Measurements from ENCODE around the gene TSEN2.
"Not testable (repeated sequence)": the region's sequence is repeated elsewhere in the genome, so short reads cannot be mapped to it uniquely, and the experiment has no call there.

The TSEN2 gene

DNA sequence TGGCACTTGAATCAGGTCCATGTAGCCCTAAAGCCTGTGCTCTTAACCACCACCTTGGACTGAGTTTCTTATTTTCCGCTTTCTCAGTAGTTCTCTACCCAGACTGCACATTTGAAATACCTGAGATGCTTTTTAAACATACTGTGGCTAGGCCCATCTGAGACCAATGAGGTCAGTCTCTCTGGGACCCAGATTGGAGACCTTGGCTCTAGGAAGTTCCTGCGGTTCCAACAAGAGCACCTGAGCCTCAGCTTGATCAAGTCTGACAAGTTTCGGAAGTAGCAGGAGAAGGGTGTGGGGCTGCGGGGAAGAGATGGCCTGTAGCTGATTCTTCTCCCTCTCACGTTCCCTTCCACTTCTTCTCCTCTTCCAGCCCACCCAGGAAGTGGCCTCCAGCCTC lies 11.5 kb upstream of the TSEN2 start:
- DNase-seq = no peak

DNA sequence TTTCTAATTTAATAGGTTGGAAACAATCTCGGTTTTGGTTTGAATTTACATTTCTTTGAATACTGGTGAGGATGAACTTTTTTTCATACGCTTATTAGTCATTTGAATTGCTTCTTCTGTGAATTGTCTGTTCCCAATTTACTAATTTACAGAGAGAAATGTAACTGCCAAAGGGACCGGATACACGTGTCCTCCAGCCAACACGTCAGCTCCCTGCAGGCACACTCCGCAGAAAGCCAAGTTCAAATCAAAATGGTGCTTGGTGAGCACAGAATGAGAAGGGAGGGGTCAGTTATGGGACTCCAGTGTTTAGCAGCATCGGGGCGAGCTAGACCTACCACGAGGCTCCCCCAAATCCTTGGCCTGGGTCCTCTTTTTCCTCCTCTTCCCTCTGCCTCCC lies 10.8 kb upstream of the TSEN2 start:
- DNase-seq = no peak

DNA sequence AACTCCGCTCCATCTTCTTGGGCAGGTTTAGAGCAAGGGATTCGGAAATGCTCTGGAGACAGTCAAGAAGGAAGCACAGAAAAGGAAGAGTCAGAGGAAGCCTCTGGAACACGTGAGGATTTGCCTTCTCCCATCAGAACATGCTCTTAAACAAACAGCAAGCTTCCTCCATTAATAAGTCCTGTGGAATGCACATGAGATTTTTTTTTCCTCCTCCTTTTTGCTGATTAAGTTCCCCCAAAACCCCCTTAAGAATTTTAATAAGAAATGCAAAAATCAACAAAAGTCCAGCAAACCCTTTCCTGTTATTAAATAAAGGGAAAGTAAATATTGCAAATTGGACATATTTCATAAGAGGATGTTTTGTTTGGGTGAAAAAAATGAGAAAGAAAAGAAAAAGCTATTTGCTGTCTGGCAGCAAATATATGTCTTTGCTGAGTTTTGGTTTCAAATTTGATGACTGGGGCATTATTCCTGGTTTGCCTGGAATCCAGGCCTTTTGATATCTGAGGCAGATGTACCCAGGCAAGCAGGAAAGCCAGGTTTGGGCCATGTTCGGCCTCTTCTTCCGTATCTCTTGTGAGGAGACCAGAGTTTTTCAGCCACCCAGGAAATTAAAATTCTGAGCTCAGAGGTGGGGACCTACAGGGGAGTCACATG lies 7.9 kb upstream of the TSEN2 start:
- no peak for DNase-seq

DNA sequence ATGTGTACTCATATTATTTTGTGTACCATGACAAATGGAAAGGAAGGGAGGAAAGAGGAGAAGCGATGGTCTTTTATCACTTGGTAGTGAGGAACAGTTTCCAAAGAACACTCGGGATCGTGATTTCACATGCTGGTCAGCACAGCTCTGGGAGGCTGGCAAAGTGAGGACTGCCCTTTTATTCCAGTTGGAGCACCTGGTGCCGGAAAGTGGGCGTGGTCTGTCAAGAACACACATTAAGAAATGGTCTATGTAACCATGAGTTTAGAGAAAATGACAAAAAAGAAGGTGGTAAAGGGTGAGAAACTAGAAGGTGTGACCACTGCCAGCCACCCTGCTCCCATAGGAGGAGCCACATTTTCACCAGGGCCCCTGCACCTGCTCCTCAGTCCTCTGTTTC lies 7.0 kb upstream of the TSEN2 start:
- no peak for DNase-seq

DNA sequence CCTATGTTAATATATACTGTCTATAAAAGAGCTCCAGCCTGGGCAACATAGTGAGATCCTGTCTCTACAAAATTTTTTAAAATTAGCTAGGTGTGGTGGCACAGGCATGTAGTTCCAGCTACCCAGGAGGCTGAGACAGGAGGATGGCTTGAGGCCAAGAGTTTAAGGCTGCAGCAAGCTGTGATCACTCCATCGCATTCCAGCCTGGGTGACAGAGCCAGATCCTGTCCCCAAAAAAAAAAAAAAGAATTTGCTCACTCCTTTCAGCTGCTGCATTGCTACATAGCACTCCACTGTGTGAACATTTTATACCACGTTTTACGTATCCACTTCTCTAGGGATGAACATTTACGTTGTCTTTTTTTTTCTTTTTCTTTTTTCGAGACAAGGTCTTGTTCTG lies 6.0 kb upstream of the TSEN2 start:
- no peak for DNase-seq

DNA sequence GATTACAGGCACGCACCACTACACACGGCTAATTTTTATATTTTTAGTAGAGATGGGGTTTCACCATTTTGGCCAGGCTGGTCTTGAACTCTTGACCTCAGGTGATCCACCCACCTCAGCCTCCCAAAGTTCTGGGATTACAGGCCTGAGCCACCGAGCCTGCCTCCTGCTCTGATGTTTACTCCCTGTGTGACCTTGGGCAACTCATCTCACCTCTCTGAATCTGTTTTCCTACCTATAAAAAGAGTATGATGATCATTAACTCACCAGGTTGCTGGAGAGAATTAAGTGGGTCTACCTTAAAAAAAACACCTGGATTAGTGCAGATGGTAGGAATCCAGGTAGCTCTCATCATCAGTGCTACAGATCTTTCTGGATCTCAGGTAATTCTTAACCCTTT lies 5.1 kb upstream of the TSEN2 start:
- DNase-seq = not testable (repeated sequence)

DNA sequence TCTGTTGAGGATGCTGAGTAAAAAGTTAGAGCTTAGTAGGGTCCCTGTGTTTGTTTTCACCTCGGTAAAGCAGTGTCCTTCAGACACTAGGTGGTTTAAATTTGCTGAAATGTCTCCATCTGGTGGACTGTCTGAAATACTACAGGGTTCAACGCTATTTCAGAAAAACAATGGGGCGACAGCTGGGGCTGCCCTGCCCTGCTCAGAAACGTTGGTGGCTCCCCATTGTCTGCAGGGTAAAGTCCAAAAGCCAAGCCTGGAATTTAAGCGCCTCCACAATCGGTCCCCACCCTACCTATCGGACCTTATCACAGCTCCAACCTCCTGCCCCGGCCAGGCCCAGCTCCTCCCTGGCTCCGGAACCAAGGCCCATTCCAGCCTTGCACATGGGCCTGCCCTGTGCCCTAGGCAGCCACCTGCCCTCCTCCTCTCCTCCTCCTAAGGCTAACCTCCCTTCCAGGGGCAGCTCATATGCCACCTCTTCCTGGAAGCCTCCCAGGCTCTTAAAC lies 4.3 kb upstream of the TSEN2 start:
- DNase-seq = no peak

DNA sequence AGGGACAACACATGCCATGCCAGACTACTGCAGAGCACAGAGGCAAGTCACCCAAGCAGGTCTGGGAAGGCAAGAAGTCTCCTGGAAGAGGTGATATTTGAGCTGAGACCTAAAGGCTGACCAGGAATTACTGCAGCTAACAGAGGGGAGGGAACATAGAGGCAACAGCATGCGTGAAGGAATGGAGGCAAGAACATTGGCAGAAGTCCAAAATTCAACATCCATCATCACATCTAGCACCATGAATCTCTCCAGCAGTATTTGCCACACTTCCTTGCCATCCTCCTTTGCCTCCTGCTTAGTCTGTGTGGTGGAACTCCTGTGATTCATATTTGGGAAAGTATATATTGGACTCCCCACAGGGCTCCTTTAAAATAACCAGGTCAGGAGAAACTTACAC lies 870 bp upstream of the TSEN2 start:
- DNase-seq = no peak

DNA sequence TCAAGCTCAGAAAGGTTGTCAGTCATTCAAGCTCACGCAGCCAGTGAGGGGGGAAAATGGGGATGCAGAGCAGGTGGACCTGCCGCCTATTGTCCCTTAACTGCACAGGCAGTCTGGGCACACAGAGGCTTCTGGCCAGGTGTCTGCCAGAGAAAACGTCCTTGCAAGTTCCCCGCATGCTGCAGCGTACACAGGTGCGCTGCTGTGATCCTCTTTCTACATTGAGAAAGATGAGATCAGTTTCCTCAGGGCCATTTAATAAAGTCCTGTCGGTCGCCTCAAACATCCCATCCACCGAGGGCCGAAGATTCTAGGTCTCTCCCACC lies 445 bp upstream of the TSEN2 start:
- DNase-seq = no peak

DNA sequence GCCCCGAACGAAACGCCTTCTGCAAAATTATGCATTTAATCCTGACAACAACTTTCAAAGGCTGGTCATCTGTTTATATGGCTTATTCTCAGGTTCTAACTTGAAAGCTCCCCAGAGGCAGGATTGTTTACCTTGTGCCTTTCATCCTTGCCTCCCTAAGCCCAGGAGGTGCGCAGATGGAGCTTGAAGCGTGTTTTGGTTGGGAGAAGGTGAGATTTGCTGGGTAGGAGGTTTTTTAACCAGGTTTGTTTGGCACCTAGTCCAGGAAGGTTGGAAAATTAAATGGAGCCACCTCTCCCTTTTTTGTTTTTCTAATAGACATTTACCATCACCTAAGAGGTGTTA lies 675 bp downstream of the TSEN2 start:
- no peak for DNase-seq

DNA sequence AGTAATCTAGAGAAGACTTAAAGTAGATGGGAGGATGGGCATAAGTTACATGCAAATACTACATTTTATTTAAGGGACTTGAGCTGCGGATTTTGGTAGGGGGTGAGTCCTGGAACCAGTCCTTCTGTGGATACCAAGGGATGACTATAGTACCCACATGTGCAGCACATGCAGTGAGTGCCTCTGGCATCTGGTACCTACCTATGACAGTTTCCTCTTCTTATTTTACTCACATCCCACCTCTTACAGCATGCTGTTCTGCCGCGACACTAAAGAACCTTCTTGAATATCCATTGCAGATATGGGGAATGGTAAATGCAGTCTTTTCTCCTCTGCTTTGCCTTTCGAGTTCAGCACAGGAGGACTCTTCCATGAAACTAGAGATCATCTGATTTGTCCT lies 1.7 kb downstream of the TSEN2 start:
- no peak for DNase-seq

DNA sequence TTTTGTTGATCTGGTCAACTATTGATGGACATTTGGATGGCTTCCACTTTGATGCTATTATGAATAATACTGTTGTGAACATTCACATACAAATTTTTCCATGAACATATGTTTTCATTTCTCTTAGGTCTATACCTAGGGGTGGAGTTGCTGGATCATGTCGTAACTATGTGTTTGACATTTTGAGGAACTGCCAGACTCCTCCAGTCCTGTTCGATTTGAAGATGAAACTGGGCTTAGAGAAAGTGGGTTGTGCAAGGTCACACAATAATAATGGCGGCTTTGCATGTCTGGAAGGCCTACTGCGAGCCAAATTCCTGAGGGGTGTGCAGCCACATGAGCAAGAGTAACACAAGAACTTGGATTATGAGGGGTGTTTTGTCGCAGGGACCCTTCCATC lies 2.6 kb downstream of the TSEN2 start:
- DNase-seq = no peak

DNA sequence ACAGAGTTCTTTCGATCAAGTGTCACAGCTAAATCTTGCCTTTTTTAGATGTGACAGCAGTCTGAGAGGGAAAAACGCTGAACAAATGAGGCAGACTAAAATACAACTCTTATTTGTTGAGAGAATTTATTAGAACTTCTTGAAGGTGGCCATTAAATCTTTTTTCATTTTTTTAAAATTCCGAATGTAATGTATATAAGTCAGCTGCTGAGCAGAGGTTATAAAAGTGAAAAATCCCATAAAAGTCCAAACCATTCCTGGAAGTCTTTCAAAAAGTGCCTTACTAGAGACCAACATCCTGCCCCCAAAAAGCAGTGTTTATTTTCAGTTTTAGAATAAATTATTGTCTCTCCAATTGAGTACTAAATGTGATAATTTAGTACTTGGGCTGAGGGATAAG lies 3.1 kb downstream of the TSEN2 start:
- no peak for DNase-seq

DNA sequence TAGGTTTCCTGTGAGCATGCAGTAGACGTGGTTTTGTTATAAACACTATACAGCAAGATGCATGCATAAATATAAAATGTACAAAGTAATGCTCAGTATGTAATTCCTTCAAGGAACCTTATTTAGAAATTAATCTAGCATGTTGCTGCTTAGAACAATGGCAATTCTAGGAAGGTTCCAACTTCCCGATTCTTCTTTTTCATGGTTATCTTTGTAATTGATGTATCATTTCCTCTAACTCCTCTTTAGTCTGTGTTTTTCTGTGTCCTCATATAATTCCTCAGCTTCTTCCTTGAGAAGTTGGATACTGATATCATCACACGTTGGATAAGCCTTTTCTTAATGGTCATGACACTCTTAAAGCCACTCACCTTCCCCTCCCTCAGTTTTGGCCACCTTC lies 3.5 kb downstream of the TSEN2 start:
- no peak for DNase-seq

DNA sequence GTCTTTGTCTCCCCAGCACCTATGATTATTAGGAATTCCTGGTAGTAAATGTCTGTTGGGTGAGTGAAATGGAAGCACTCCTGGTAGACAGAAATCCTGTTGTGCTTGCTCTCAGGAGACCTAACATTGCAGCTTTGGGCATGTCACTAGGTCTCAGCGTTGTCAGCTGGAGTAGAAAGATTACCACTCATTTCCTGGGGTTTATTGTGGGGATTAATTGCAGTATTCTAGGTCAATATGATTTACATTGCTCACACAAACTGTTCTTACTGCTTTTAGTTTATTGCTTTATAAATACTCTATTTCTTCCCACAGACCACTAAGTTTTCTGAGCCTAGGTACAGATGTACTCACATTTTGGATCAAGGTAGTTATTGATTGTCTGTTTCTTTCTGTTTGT lies 5.1 kb downstream of the TSEN2 start:
- DNase-seq = no peak

DNA sequence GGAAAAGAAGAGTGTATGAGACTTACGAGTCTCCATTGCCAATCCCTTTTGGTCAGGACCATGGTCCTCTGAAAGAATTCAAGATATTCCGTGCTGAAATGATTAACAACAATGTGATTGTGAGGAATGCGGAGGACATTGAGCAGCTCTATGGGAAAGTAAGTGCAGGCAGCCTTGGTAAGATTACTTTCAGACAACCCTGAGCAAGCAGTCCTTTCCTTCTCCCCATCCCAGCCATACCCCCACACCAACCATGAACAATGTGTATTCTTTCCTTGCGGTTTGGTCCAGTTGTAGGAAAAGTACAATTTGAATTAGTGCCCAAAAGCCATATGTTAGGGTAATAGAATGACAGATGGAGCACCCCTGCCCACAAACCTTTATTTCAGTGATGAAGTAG lies 5.6 kb downstream of the TSEN2 start:
- no peak for DNase-seq

DNA sequence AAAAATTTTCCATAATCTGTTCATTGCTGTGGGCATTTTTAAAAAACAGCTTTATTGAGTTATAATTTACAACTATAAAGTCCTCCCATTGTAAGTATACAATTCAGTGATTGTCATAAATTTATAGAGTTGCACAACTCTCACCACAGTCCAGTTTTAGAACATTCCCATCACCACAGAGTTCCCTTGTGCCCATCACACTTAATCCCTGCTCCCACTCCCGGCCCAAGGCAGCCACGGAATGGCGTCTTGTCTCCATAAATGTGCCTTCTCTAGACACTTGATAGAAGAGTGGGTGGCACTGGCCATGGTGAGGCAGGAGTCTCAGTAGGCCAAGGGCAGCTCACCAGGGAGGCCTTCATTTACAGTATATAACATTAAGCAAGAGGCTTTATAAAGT lies 6.3 kb downstream of the TSEN2 start:
- DNase-seq = no peak

DNA sequence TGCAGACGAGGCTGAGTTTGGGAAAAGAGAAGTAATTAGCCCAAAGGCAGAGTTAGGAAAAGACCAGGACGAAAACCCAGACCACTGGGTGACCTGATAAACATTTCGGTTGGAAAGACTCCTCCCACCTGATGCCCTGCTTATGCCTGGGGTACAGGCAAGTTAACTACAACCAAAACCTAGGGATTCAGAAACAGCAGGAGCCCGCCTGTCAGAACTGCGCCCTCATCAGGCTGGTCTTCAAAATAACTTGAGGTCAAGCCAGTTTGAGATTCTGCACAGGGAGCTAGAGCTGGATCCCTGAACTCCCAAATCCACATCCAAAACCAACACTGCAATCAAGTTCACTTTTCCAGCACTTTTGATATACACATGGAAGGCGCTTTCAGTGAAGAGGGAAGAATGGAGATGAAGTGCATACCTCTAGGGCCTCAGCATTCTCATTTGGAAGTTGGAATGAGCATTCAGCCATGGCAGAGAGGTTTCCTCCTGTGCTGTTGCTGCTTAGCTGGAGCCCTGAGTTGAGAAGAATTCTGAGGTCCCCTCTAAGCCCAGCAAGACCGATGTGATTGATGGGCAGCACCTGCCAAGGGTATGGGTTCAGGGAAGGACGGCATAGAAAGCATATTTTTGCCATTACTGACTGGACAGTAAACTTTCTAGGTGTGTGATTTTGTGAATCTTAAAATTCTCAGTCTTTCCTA lies 11.6 kb downstream of the TSEN2 start:
- no peak for DNase-seq

DNA sequence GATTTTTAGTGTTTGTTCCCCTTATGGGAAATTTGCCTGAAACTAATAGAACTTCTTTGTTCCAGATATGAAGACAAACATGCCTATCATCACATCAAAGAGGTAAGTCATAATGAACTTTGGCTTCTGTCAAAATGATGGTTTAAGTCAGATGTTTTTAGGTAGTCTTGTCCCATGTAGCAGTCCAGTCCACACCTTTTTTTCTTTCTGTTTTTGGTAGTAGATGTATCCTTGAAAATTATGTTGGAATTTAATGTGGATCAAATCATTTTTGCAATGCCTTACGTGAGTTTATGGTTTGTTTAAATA lies 12.1 kb downstream of the TSEN2 start:
- DNase-seq = no peak

DNA sequence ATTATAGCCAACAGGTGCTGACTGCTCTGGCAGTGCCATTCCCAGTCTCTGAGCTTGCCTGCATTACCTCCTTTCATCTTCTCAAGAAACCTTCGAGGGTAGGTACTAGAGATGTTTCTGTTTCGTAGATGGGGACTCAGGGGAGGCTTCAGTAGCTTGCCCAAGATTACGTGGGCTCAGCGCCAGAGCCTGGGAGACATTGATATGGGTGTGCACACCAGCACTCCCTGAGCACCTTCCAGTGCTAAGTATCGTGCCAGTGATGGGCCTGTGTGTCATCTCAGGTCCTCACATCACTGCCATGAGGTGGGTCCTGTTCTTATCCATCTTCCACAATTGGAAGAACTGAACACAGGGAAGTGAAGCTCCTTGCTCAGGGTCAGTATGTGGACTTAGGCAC lies 15.2 kb downstream of the TSEN2 start:
- no peak for DNase-seq

DNA sequence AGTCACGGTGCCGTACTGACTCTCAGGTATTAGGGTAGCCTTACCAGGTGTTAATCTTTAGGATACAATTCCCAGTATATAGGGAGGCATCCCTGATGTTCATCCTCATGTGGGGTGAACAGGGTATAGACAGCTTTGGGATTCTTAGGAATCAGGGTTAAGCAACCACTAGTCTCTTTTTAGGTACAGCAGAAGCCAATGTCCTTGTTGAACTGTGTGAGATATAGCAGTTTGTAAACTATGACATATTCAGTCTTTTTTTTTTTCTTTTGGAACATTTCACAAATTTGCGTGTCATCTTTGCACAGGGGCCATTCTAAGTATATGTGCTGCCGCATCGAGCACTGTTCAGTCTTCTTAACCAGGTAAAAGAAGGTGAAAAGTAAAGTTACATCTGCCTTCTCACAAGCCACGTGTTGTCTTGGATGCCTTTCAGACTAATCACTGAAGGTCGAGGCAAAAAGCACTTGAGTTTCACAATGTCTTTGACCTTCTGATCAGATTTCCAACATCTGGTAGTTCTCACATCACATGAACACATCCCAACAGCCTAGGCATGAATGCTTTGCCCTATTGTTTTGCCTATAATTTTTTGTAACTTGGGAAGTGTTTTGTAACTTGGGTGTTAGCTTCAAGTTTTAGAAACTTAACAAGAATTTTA lies 17.2 kb downstream of the TSEN2 start:
- DNase-seq = no peak

DNA sequence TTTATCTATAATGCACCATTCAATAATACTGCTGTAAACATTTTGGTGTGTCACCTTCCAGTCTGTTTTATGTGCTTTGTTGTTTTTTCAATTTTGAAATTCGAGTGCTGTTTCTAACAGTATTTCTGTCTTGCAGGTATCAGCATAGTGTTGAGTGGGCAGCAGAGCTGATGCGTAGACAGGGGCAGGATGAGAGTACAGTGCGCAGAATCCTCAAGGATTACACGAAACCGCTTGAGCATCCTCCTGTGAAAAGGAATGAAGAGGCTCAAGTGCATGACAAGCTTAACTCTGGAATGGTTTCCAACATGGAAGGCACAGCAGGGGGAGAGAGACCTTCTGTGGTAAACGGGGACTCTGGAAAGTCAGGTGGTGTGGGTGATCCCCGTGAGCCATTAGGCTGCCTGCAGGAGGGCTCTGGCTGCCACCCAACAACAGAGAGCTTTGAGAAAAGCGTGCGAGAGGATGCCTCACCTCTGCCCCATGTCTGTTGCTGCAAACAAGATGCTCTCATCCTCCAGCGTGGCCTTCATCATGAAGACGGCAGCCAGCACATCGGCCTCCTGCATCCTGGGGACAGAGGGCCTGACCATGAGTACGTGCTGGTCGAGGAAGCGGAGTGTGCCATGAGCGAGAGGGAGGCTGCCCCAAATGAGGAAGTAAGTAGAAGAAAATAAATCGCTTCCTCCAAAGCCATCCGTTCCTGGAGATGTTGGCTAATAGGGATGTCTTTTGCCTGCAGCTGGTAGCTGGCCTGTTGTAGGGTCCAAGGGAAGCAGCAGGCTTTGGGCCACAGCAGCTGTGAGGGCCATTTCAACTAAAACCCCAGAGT lies 19.1 kb downstream of the TSEN2 start:
- no peak for DNase-seq

DNA sequence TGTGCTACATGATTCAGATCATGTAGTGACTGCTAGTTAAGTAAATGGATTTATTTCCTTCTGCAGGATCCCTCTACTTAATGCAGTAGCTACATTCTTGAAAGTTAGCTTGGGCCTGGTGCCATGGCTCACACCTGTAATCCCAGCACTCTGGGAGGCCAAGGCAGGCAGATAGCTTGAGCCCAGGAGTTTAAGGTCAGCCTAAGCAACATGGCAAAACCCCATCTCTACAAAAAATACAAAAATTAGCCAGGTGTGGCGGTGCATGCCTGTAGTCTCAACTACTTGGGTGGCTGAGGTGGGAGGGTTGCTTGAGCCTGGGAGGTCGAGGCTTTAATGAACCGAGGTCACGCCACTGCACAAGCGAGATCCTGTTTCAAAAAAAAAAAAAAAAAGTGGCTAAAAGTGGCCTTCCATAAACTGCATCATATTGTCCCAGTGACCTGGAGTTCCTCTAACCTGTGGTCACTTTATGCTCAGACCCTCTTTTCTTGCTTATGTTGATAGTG lies 22.0 kb downstream of the TSEN2 start:
- no peak for DNase-seq
